NCI-H774 (cell line): Measurements from ENCODE around the gene SLC44A4.
"Not testable (repeated sequence)": the region's sequence is repeated elsewhere in the genome, so short reads cannot be mapped to it uniquely, and the experiment has no call there.

ENCODE experiments used
- DNase-seq: peaks from one replicate; lab custom pipeline; 2025; lab: John Stamatoyannopoulos, UW

The SLC44A4 gene

DNA sequence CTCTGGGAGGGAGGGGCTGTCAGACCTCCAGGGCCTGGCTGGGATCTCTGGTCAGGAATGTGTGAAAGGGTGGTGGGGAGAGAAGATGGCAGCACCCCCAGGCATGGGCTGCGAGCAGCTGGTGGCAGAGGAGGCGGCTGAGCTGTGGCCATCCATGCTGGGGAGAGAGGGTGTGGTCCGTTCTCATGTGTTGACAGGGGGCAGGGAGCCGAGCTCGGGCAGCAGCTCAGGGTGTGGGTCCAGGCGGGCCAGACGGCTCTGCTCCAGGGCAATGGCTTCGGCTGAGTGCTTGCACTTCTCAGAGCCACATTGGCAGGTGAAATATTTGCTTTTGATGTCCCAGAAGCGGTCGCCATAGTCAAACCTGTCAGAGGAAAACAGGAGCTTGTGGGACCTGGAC lies 1.1 kb upstream of the SLC44A4 start:
- no peak for DNase-seq

DNA sequence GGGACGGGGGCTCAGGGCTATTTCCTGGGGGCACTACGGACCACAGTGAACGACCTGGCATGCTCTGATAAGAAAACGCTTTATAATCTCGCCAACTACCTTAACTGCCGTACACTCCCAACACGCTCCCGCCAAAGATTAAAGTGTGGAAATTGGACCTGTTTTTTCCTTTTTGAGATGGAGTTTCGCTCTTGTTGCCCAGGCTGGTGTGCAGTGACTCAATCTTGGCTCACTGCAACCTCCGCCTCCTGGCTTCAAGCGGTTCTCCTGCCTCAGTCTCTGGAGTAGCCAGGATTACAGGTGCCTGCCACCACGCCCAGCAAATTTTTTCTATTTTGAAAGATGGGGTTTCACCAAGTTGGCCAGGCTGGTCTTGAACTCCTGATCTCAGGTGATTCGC lies 346 bp upstream of the SLC44A4 start:
- DNase-seq: no peak

DNA sequence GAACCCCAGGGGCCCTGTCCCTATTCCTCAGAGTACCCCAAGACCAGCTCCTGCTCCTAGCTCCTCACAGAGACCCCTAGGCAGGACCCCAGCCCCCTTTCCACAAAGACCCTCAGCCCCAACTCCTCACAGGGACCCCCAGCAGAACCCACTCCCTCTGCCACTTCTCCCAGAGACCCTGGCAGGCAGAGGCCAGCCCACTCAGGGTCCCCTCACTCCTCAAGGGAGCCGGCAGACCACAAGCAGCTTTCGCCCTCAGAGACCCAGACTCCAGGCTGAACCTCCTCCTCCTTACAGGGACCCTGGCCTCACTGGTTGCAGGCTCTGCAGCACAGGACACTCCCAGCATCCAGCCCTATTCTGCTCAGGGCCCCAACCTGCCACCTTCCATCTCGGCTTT lies 575 bp downstream of the SLC44A4 start:
- no peak for DNase-seq

DNA sequence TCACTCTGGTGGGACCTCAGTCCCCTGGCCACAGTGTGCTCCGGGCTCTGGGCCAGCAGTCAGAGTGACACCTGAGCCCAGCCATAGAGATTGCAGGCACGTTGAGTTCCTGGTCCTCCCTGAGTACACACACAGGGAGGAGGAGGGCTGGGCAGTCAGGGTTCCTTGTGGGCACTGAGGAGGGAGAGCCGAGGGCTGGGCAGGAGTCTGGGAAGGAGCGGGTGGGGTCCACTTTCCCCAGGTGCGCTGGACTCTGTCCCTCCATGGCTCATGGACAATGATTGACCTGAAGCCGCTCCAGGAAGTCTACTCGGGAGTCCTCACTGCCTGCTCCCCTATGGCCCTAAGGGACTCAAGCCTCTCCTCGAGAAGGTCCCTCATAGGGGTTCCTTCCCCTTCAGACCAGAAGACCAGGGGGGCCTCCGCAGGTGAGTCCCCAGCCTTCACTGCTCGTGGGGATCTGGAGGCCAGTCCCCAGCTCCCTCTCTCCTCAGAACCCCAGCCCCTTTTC lies 1.1 kb downstream of the SLC44A4 start:
- no peak for DNase-seq

DNA sequence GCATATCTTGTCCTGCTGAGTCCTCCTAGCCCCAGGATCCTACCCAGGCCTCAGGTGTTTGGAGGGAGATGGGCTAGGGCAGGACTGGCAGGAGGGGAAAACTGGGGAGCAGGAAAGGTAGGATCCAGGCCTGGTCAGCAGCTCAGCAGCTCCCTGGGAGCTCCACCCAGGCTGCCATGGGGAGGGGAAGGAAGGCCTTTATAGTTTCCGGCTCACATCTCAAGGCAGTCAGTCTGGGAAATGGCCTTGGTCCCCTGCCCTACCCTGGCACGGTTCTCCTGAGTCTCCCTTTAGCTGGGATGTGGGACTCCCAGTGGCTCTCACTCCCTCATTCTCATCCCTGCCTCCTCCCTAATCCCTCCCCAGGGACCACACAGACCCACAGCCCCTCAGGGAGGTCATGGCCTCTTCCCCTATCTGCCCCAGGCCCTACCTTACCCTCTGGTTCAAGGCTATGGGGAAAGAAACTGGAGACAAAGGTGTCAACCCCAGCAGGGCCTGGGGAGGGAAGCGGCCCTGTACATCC lies 1.6 kb downstream of the SLC44A4 start:
- DNase-seq: no peak

DNA sequence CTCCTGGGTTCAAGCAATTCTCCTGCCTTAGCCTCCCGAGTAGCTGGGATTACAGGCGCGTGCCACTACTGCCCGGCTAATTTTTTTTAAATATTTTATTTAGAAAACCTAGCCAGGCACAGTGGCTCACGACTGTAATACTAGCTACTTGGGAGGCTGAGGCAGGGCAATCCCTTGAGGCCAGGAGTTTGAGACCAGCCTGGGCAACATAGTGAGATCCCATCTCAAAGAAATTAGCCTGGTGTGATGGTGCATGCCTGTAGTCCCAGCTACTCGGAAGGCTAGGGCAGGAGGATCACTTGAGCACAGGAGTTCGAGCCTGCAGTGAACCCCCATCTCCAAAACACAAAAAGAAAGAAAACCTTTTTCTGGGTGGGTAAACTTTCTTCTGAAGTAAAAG lies 2.4 kb downstream of the SLC44A4 start:
- no peak for DNase-seq

DNA sequence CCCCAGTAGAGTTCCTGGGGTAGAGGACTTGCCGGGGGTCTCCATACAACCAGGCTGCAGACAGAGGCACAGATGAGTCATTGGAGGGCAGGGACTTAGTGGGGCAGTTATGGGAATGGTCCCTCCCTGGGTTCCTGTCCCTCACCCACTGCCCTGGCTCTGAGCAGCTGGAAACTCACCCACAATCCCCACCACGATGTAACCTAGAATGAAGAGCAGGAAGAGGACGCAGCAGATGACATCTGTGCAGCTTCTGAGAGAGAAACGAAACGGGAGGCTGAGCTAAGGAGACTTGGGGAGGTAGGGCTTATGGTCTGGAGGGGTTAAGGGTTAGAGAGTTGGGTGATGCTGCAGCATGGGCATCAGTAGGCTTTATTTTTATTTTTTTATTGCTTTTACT lies 2.9 kb downstream of the SLC44A4 start:
- no peak for DNase-seq

DNA sequence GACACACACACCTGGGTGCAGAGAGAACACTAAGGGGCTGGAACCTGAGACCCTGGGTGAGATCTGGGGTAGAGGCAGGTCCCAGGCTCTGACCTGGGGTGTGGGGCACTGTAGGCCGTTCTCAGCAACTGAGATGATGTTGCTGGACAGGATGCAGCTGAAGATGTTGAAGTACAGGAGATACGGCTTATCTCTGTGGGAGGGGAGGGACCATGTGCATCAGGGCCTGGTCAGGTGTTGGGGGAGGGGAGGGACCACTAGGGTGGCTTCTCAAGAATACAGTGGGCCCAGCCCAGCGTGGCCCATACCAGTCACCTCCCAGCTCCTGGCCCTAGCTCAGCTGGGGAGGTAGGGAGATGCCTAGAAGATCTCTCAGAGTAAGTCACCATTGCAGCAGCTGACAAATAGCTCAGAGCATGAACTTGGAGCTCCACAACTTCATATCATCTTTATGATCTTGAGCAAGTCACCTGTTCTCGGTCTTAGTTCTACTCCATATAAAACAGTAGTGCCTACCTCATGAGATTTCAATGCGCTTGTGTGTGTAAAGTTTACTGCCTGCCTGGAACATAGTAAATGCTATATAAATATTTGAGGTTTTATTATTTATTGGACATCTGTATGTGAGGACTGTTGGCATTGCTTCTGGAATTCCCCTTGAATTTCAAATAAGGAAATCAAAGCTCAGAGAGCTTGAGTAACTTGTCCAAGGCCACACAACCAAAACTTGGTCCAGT lies 3.8 kb downstream of the SLC44A4 start:
- DNase-seq: no peak

DNA sequence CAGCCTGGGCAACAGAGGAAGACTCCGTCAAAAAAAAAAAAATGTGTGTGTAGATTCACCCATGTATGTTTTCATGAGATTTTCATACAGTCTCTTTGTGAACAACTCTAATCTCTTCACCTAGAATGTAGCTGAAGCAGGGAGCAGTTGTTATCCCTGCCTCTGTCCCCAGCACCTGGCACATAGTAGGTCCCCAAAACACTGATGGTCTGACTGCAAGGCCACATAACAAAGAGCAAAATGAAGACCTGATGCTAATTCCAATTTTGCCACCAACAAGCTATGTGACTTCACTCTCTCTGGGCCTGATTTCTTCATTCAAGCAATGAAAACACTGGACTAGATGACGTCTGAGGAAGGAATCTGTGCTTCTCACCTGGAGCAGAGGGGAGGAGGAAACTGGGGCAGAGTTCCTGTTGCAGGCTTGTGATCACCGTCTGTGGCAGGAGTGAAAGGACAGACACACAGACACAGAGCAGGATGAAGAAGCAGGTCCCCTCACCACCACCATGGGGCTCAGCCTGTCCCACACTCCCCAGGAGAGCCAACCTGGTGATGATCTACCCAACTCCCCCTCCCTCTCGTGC lies 4.6 kb downstream of the SLC44A4 start:
- no peak for DNase-seq

DNA sequence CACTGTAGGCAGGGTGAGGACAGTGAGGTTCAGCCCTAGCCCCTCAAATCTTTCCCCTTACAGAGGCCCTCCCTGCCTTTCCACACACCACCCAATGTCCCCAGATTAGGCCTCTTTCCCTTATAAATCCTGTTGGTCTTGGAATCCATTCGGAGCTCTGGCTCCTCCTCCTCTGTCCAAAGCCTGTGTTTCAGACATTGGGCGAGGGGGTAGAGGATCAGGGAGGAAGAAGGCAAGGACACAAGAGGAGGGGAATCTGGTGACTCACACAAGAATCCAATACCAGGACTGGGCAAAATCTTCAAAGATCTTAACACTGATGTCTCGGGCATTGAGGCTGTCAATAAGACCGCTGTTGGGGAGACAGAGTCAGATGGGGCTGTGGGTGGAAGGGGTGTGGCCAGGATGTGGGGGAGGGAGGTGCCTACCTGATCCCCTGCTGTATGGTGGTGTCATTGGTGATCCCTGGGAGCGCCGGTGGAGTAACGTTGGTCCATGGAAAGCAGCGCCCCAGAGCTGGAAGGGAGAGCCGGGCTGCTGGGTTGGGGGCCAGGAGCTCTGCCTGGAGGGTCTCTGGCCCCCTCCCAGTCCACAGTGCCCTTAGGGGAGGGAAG lies 7.6 kb downstream of the SLC44A4 start:
- DNase-seq: no peak

DNA sequence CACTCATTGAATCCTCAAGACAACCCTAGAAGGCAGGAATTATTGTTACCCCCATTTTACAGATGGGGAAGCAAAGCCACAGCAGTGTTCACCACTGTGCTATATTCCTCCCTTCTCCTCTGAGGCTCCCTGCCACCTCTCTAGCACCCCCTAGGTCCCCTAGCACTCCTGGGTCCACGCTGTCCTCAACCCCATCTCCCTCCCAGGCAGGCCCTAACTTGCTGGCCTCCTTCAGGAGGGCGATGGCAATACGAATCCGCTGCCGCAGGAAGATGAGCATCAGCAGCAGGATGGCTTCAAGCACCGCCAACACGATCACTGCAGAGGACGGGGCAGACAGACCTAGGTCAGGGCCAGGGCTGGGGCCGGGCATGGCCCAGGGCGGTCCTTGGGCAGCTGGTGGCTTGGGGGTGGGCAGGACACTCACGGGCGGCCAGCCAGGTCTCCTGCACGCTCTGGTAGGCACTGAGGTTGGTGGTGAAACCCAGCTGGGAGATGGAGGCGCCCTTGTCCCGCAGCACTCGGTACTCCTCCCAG lies 8.3 kb downstream of the SLC44A4 start:
- no peak for DNase-seq

DNA sequence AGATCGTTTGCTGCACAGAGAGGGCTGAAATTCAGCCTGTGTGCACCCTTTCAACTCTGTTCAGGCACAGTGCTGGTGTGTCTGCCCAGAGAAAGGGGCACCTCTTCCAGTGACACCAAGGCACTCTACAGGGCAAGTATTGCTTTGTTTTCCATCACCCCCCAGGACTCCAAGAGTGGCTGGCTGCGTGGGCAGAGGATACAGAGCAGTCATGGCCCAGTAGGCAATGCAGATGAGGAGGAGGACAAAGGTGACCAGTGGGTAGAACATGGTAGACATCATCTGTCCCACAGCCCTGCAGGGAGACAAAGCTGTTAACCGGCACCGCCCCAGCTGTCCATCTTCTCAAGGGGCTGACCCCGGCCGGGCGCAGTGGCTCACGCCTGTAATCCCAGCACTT lies 9.5 kb downstream of the SLC44A4 start:
- DNase-seq: no peak

DNA sequence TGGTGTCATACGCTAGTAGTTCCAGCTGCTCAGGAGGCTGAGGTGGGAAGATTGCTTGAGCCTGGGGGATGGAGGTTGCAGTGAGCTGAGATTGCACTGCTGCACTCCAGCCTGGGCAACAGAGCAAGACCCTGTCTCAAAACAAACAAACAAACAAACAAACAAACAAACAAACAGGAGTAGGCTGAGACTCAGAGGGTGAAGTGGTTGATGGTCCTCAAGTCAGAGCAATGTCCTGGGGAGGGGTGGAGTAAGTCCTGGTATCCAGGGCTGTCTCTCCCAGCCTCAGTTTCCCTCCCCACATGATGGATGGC lies 10.2 kb downstream of the SLC44A4 start:
- not testable (repeated sequence) for DNase-seq

DNA sequence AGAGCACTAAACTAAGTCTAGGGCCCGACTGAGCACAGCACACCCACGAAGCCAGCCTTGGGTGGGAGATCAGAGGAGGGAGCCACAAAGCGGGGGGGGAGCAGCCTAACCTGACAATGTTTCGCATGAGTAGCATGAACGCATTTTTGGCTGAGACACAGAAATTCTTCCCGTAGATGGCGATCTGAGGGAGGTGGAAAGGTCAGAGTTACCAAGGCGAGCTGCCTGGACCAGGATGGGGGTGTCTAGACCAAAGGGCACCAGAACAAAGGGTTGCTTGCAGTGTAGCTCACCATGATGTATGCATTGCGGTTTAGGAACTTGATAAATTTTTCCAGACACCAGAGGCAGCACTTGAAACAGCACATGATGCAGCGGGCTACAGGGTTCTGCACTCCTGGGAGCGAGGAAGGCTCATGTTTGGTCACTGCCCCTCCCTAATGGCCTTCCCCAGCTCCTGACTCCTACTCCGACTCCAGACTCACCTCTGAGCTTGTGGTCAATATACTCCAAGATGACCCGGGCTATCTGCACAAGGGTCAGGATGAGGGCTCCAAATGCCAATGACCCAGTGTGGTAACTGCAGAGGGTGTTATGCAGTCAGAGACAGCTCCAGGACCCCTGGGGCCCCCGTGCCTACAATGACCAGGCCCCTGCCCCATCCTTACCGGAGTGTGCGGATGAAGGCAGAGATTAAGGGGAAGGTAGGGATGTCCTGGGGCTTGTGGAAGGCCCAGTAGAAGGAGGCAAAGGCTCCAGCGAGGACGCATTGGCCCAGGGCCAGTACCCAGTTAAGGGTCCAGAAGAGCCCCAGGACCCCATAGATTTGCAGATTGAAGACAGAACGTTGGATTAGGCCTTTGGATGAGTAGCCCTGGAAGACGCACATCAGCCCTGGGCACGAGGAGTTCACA lies 13.3 kb downstream of the SLC44A4 start:
- no peak for DNase-seq

DNA sequence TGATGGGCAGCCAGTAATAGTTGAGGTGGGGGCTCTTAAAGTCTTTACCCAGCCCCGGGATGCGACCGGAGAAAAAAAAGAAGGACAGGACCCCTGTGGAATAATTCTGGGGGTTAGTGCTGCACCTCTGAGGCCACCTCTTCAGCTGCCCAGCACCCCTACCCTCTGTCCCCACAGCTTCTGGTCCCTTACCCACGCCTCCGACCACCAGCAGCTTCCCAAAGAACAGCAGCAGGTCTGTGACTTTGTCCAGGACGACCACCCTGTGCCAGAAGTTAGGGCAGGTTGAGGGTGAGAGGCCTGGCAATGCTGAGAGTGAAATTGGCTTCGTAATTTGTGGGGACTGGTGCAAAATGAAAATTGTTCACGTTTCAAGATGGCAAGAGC lies 14.0 kb downstream of the SLC44A4 start:
- DNase-seq: no peak

DNA sequence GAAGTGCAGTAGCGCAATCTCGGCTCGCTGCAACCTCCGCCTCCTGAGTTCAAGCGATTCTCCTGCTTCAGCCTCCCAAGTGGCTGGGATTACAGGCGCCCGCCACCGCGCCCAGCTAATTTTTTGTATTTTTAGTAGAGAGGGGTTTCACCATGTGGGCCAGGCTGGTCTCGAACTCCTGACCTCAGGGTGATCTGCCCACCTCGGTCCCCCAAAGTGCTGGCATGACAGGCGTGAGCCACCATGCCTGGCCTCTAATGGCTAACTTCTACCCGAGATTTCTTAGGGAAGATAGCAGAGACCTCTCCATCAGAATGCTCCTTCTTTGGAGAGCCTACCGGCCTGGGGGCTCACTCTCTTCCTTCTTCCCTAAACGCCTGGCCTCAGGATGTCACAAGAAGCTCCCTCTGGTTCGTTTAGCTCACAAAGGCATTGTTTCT lies 14.7 kb downstream of the SLC44A4 start:
- DNase-seq: not testable (repeated sequence)

DNA sequence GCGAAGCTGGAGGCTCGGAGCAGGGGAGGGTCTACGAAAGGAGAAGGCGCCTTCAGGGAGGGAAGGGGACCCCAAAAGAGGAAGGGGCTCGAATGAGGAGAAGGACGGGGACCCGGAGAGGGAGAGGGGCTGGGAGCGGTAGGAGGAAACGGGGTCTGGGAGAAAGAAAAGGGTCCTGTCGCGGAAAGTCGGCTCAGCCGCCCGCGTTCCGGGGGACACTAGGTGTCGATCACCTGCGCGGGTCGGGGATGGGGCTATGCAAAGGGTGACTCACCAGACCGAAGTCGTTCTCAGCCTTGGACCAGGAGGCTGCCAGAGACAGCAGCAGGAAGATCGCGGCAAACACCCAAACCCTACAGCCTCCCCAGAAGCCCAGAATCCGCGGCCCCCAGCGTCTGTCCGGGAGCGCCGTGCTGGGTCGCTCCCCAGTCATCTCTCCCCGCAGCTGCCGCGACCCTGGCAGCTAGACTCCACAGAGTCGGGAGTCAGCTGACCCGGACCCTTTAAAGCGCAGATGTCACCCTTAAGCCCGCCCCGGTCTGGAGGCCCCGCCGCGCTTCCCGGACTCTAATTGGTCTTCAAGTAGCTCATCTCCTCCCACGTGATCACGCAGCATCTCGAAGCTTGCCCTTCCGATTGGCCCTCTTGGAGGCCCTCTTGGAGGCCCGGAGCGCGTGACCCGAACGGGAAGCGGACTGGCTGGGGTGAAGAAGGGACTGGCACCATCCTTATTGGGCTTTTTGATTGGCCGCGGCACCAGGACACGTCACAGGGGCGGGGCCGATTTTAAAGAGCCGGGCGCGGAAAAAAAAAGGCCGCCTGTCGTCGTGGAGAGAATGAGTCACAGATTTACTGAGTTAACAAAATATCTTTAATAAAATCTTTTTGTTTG lies 16.2 kb downstream of the SLC44A4 start, which contains the start of gene NEU1:
Gene NEU1 (minus strand): TSS at position 478 of the 892 bp plus-strand sequence. CDS start 45 bp downstream, at position 433.
- peak; percentile 99 for DNase-seq

DNA sequence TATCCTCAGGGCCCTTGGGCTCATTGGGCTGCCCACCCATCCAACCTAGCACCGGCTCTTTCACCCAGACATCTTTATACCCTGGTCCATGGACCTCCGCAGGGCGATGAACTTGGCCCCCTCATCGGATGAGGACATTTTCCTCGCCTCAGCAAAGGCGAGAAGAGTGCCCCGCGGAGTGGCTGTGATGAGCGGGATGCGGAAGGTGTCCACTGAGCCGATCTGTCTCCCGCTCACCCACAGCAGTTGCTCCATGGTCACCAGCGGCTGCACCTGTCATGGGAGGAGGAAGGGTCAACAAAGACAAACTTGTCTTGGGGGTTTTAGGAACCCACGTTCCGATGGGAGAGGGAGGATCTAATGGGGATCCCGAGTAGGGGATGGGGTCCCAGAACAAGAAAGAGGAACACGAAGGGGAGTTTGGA lies 16.9 kb downstream of the SLC44A4 start:
- no peak for DNase-seq

DNA sequence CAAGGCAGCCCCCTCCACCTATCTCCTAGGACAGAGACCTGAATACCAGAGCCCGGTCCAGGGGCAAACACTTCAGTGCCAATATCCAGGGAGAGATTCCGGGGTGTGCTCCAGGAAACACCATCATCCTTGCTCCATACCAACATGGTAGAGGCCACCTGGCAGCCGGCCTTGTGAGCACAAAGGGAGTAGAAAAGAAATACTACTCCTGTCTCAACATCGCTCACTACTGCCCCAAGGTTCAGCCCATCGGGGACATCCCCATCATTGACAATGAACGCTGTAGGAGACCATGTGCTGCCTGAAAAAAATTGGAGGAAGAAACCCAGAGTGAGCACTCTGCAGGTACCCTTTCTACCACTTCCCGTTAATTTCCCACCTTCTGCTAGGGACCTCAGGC lies 17.6 kb downstream of the SLC44A4 start:
- no peak for DNase-seq

DNA sequence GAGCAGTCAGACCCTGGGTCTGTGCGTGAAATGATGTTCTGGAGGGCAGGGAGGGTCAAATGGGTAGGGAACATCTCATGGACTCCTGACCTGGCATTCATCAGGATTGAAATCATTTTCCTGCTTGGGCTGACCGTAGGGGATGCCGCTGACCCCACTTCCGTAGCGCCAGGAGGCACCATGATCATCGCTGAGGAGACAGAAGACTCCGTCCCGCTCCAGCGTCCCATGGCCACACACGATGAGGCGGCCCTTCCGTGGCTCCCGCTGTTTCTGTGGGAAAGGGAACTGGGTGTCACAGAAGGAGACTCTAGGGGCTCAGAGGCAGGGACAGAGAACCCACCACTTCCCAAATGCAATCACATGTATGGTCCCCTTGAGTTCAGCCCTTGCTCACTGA lies 18.4 kb downstream of the SLC44A4 start:
- no peak for DNase-seq

DNA sequence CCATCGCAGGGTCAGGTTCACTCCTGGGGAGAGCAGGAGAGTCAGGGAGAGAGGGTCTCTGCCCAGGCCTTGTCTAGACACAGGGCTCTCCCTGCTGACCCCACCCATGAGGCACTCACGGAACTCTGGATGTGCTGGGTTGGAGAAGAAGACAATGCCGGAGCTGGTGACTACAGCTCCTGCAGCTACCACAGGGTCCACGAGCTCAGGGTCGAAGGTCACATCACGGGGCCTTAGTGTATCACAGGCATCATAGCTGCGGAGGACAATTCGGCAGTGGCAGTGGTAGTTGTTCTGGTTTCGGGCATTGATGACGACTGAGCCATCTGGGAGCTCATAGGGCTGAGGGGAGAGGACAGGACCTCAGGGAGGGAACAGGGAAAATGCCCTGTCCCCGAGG lies 18.9 kb downstream of the SLC44A4 start:
- DNase-seq: no peak
